K562 (cell line): ENCODE results near the gene LINGO4. TPM values are rescaled to one million over a fixed set of nuclear protein-coding genes. Genes with fewer than 3 reads are reported as not detected.

Experiments
- ATAC-seq: fragments of 200-7000 bp; cut with Tn5 transposase; 3 replicates; pipeline ENCODE4 v1.9.1; 2020; ENCODE audit warnings: moderate library complexity
- BruUV-seq: library from RNA; stranded (reverse); fragments of 400-500 nt; replicated peaks from 2 replicates; lab custom pipeline; 2021; lab: Mats Ljungman, UMichigan
- CTCF ChIA-PET: fragments of 300-600 bp; formaldehyde crosslinking; extraction: SDS; loops from one replicate; lab custom pipeline; 2021; ENCODE audit warnings: low intra/inter-chr PET ratio; lab: Yijun Ruan, JAX
- POLR2A ChIA-PET: fragments of 300-600, 350-650 bp; sonication (Branson Sonifier 250); formaldehyde crosslinking; extraction: SDS; loops from one replicate; lab custom pipeline; 2021; ENCODE audit warnings: antibody characterized with exemption, inconsistent platforms; lab: Yijun Ruan, JAX
- DNase-seq, 4 experiments: peaks; one replicate each; pipeline versions ENCODE4 v3.0.0 to v3.0.0-alpha.2; 2011 to 2018; ENCODE audit warnings: low spot score in 3 of 4, mixed read lengths in 3 of 4; ENCODE audit errors: extremely low read depth in 1 of 4
- FAIRE-seq: peaks from 2 replicates; lab custom pipeline; 2011; peaks lifted over from hg19 to GRCh38; lab: Jason Lieb, UNC
- H2AFZ ChIP-seq: 2 replicates; pipeline ENCODE4 v1.6.0; 2011; ENCODE audit warnings: low read depth, low read length, control low read depth, inconsistent platforms
- H3K27ac ChIP-seq: fragments of 200-600 bp; 3 replicates; pipeline ENCODE4 v1.8.0; 2011; ENCODE audit warnings: low read depth, mild to moderate bottlenecking, control low read depth, inconsistent platforms, low read length, moderate library complexity, mixed read lengths; ENCODE audit errors: extremely low read depth
- H3K27me3 ChIP-seq, 2 experiments: fragments of 300-600 bp in 1 of 2; 2 replicates in 1 of 2; 3 replicates in 1 of 2; pipeline versions ENCODE4 v1.6.0 to v1.8.0; 2011; ENCODE audit warnings: inconsistent platforms in 2 of 2, low read length in 2 of 2, mild to moderate bottlenecking in 1 of 2, mixed read lengths in 1 of 2, moderate library complexity in 1 of 2; ENCODE audit not compliant: control insufficient read depth in 2 of 2, insufficient read depth in 2 of 2
- H3K36me3 ChIP-seq: fragments of 300-600 bp; 3 replicates; pipeline ENCODE4 v1.8.0; 2011; ENCODE audit warnings: mild to moderate bottlenecking, low read length, inconsistent platforms; ENCODE audit not compliant: control insufficient read depth, insufficient read depth
- H3K4me1 ChIP-seq, 2 experiments: fragments of 200-600 bp in 1 of 2; replicated peaks in 1 of 2; 2 replicates in 1 of 2; 3 replicates in 1 of 2; pipeline versions ENCODE4 v1.5.1 to v1.8.0; 2011; ENCODE audit warnings: inconsistent platforms in 2 of 2, low read length in 2 of 2, mild to moderate bottlenecking in 1 of 2, mixed read lengths in 1 of 2, moderate library complexity in 1 of 2; ENCODE audit not compliant: control insufficient read depth in 2 of 2, insufficient read depth in 2 of 2
- H3K4me2 ChIP-seq: 2 replicates; pipeline ENCODE4 v1.6.1; 2011; ENCODE audit warnings: low read length, control low read depth, inconsistent platforms, mixed read lengths; ENCODE audit not compliant: insufficient read depth
- H3K4me3 ChIP-seq: fragments of 200-600 bp; sonication (generic), shearing (Covaris generic); 2 replicates; pipeline ENCODE4 v1.5.1; 2016; ENCODE audit warnings: control low read depth, inconsistent platforms
- H3K79me2 ChIP-seq: fragments of 200-600 bp; 3 replicates; pipeline ENCODE4 v1.8.0; 2011; ENCODE audit warnings: low read length, inconsistent platforms; ENCODE audit not compliant: control insufficient read depth, insufficient read depth
- H3K9ac ChIP-seq, 2 experiments: 2 replicates each; pipeline versions ENCODE4 v1.6.0 to v1.6.1; 2011; ENCODE audit warnings: low read depth in 2 of 2, low read length in 2 of 2, control low read depth in 1 of 2, inconsistent platforms in 1 of 2, mild to moderate bottlenecking in 1 of 2, mixed read lengths in 1 of 2; ENCODE audit not compliant: insufficient read depth in 1 of 2
- H3K9me1 ChIP-seq: one replicate; pipeline ENCODE4 v1.6.0; 2011; ENCODE audit warnings: inconsistent platforms, mild to moderate bottlenecking, low read length, moderate library complexity; ENCODE audit not compliant: control insufficient read depth, insufficient read depth
- H3K9me3 ChIP-seq: replicated peaks from 2 replicates; pipeline ENCODE4 v1.5.1; 2011; ENCODE audit warnings: low read depth, low read length, inconsistent platforms; ENCODE audit not compliant: control insufficient read depth, insufficient read depth
- H4K20me1 ChIP-seq: replicated peaks from 2 replicates; pipeline ENCODE4 v1.6.1; 2011; ENCODE audit warnings: low read length, inconsistent platforms, mixed read lengths; ENCODE audit not compliant: control insufficient read depth, insufficient read depth
- BCLAF1 ChIP-seq, 2 experiments: fragments of 450-650 bp in 1 of 2; IDR thresholded peaks; 2 replicates each; pipeline ENCODE4 v1.6.1; 2011 to 2017; ENCODE audit warnings: low read depth in 2 of 2, antibody characterized with exemption in 1 of 2, borderline replicate concordance in 1 of 2, low read length in 1 of 2, mild to moderate bottlenecking in 1 of 2, mixed read lengths in 1 of 2; ENCODE audit not compliant: control insufficient read depth in 1 of 2
- HOXB6 ChIP-seq: fragments of 250-450 bp; sonication (Bioruptor Pico); IDR thresholded peaks from 2 replicates; pipeline ENCODE4 v1.5.1; 2022; ENCODE audit warnings: mild to moderate bottlenecking, borderline replicate concordance
- POLR3G ChIP-seq: IDR thresholded peaks from 2 replicates; pipeline ENCODE4 v1.6.1; 2011; ENCODE audit not compliant: insufficient read length, insufficient replicate concordance; ENCODE audit errors: extremely low read depth
- PPARD ChIP-seq: fragments of 250-450 bp; sonication (Bioruptor Pico); IDR thresholded peaks from 2 replicates; pipeline ENCODE4 v1.8.0; 2022; ENCODE audit warnings: inconsistent platforms, mild to moderate bottlenecking, moderate library complexity
- RHOXF2B ChIP-seq: fragments of 250-450 bp; sonication (Bioruptor Pico); conservative IDR thresholded peaks from 2 replicates; pipeline ENCODE4 v1.5.1; 2021
- ZBTB17 ChIP-seq: fragments of 450-650 bp; formaldehyde crosslinking; IDR thresholded peaks from 2 replicates; pipeline ENCODE4 v1.4.0; 2020; ENCODE audit warnings: mild to moderate bottlenecking
- ZBTB9 ChIP-seq: fragments of 450-650 bp; formaldehyde crosslinking; IDR thresholded peaks from 2 replicates; pipeline ENCODE4 v1.4.0; 2020; ENCODE audit warnings: mild to moderate bottlenecking, moderate library complexity
- ZC3H4 ChIP-seq: sonication (generic); formaldehyde crosslinking; IDR thresholded peaks from 2 replicates; pipeline ENCODE4 v1.9.0; 2021; ENCODE audit warnings: missing genetic modification reagents, borderline replicate concordance
- ZFP1 ChIP-seq: fragments of 450-650 bp; formaldehyde crosslinking; IDR thresholded peaks from 2 replicates; pipeline ENCODE4 v1.4.0; 2020; ENCODE audit warnings: mild to moderate bottlenecking, mixed read lengths
- ZNF3 ChIP-seq: fragments of 250-450 bp; sonication (Bioruptor Pico); IDR thresholded peaks from 2 replicates; pipeline ENCODE4 v1.5.0; 2021; ENCODE audit warnings: mild to moderate bottlenecking, moderate library complexity
- ZNF76 ChIP-seq: fragments of 250-450 bp; sonication (Bioruptor Pico); IDR thresholded peaks from 2 replicates; pipeline ENCODE4 v1.4.0; 2020; ENCODE audit warnings: mild to moderate bottlenecking, moderate library complexity, borderline replicate concordance
- ZNF764 ChIP-seq: fragments of 250-450 bp; sonication (Bioruptor Pico); IDR thresholded peaks from 2 replicates; pipeline ENCODE4 v1.4.0; 2020; ENCODE audit warnings: low read depth, mild to moderate bottlenecking, moderate library complexity
- ZNF79 ChIP-seq: fragments of 250-450 bp; sonication (Bioruptor Pico); IDR thresholded peaks from 2 replicates; pipeline ENCODE4 v1.4.0; 2020; ENCODE audit warnings: low read depth, mild to moderate bottlenecking, moderate library complexity
- WGBS: fragments of 100-300 bp; shearing (Covaris generic); methylation state at CpG from one replicate; pipeline ENCODE4 v1.1.6; 2016; ENCODE audit warnings: low coverage, mixed read lengths; ENCODE audit not compliant: insufficient coverage; ENCODE audit errors: missing lambda C conversion rate; 5-methylcytosine and 5-hydroxymethylcytosine counted together
- in situ Hi-C: fragments of 300-500 bp; cut with MboI; formaldehyde crosslinking; loops from 4 replicates; pipeline ENCODE4 v1.15.0; 2018; ENCODE audit warnings: inconsistent platforms, mixed read lengths
- intact Hi-C: fragments of 100-400 bp; cut with micrococcal nuclease; formaldehyde crosslinking; loops from 2 replicates; pipeline ENCODE4 v1.14.2; 2022
- polyA plus RNA-seq, 8 experiments: library from polyadenylated mRNA; depleted of rRNA in 4 of 8; stranded (reverse) in 5 of 8; unstranded in 3 of 8; fragments of >200 nt; fragmentation: Nextera tagmentation in 2 of 8; fragmentation: Illumina TruSeq in 1 of 8; extraction: Ambion mirVana in 2 of 8; extraction: Trizol in 1 of 8; gene quantifications; 2 replicates each; pipeline versions ENCODE4 v1.2.1 to v1.2.3, GENCODE V29; 2011 to 2014; ENCODE audit warnings: inconsistent platforms in 1 of 8, missing spikeins in 1 of 8
- total RNA-seq, 7 experiments: library from RNA; depleted of rRNA in 6 of 7; stranded (reverse); fragments of >200 nt in 6 of 7; fragmentation: Illumina TruSeq in 2 of 7; extraction: Trizol in 2 of 7; gene quantifications; 2 replicates each; pipeline versions ENCODE4 v1.2.1 to v1.2.3, GENCODE V29; 2011 to 2021; ENCODE audit warnings: low replicate concordance in 1 of 7

LINGO4 gene
- total and polyA plus RNA-seq, 9 of the 15 experiments (the other 6 are each of a cell fraction or from before 2014, with no cell fraction given), result not detected

GRCh38 chr1:151760597-151761385 lies 44.4 kb downstream of the LINGO4 start:
- WGBS, result 79% methylated on average over 5 of the region's 7 CpGs
- POLR2A ChIA-PET, result interaction anchor here (0.6 to 2.3 kb wide), 2 partner anchors 14 to 450 kb away, joined by 3 to 11 read pairs; no protein-coding TSS in a partner anchor
- Histone ChIP-seq H3K36me3 (peaks cover 40% of the 10 kb centered on the region; the same call in 2 of the 3 replicates), H3K4me2 (no peak overlapping the region), H3K27ac (no peak overlapping the region), H3K79me2 (peaks cover 23% of the 10 kb centered on the region; the same call in 2 of the 3 replicates), H3K9me3 (no peaks in the 10 kb centered on the region), H3K27me3 (no peaks in the 10 kb centered on the region), H3K9me1 (no peaks in the 10 kb centered on the region), H3K4me3 (no peak overlapping the region), H3K9ac (no peak overlapping the region), H2AFZ (no peak overlapping the region), H4K20me1 (no peaks in the 10 kb centered on the region), H3K4me1 (peaks cover 3 to 10% of the 10 kb centered on the region in 2 experiments; a peak in 4 of 5 replicates)
- CTCF ChIA-PET, result no interaction called here
- ATAC-seq (no peak), DNase-seq (no peak), FAIRE-seq (no peak)
- no TSS peak for BruUV-seq
- TF ChIP-seq ZBTB17, result no peak
- no peak for TF ChIP-seq ZNF79 (CRISPR knock-in tag)
- TF ChIP-seq ZNF3 (CRISPR knock-in tag), result no peak
- TF ChIP-seq ZBTB9 (CRISPR knock-in tag), result no peak
- TF ChIP-seq ZFP1 (CRISPR knock-in tag), result no peak
- TF ChIP-seq PPARD, result no peak
- TF ChIP-seq RHOXF2B, result no peak
- TF ChIP-seq BCLAF1 (IDR thresholded peaks at IDR 0.05; ENCODE audit: borderline replicate concordance in 1 of 2, control insufficient read depth in 1 of 2, low read depth in 2 of 2, low read length in 1 of 2), result no peak
- TF ChIP-seq HOXB6 (CRISPR knock-in tag), result no peak
- no peak for TF ChIP-seq ZNF764 (CRISPR knock-in tag)
- TF ChIP-seq ZC3H4 (CRISPR knock-in tag), result no peak
- TF ChIP-seq POLR3G, result no peak
- no peak for TF ChIP-seq ZNF76 (CRISPR knock-in tag)
- in situ Hi-C loops, result no loop called here
- intact Hi-C loops, result no loop called here
